SK-N-MC (cell line): ENCODE measurements around the gene ETFRF1.

Experiments
- EZH2 ChIP-seq: fragments of 200-600 bp; sonication (generic); IDR thresholded peaks from one replicate; pipeline ENCODE4 v1.6.1; 2017; ENCODE audit warnings: antibody characterized with exemption
- FOXP2 ChIP-seq: optimal IDR thresholded peaks from 2 replicates; pipeline ENCODE3; 2011; ENCODE audit warnings: mild to moderate bottlenecking, moderate library complexity; ENCODE audit not compliant: insufficient read depth; ENCODE audit errors: extremely low read length, control extremely low read depth
- POLR2AphosphoS5 ChIP-seq: IDR thresholded peaks from 2 replicates; pipeline ENCODE4 v1.6.1; 2012; ENCODE audit warnings: mild to moderate bottlenecking, low read depth, low read length, borderline replicate concordance

DNA sequence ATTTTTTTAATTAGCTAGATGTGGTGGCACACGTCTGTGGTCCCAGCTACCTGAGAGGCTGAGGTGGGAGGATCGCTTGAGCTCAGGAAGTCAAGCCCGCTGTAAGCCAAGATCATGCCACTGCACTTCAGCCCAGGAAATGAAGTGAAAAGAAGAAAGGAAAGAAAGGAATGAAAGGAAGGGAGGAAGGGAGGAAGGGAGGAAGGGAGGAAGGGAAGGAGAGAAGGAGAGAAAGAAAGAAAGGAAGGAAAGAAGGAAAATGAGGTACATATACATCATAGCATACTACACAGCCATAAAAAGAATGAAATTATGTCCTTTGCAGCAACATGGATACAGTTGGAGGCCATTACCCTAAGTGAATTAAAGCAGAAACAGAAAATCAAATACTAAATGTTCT is 12.3 kb upstream of the ETFRF1 start:
- TF ChIP-seq EZH2 (no peak), FOXP2 (no peak), POLR2AphosphoS5 (no peak)
